Ishikawa (cell line): ENCODE results near the gene DAGLA.

Experiments
- CEBPB ChIP-seq: IDR thresholded peaks from 2 replicates; pipeline ENCODE4 v1.6.1; 2012
- EP300 ChIP-seq: IDR thresholded peaks from 2 replicates; pipeline ENCODE4 v1.6.1; 2012; ENCODE audit warnings: borderline replicate concordance
- NFIC ChIP-seq: IDR thresholded peaks from 2 replicates; pipeline ENCODE4 v1.6.1; 2012
- TAF1 ChIP-seq: IDR thresholded peaks from 2 replicates; pipeline ENCODE4 v1.6.1; 2012; ENCODE audit warnings: low read depth, mild to moderate bottlenecking
- YY1 ChIP-seq: IDR thresholded peaks from 2 replicates; pipeline ENCODE4 v1.6.1; 2012; ENCODE audit warnings: low read depth
- TF ChIP-seq, protein P1 (sequence below): IDR thresholded peaks from 2 replicates; pipeline ENCODE4 v1.6.1; 2012
- TF ChIP-seq, protein P2 (sequence below): IDR thresholded peaks from 2 replicates; pipeline ENCODE4 v1.6.1; 2012; ENCODE audit warnings: low read depth, mild to moderate bottlenecking
- TF ChIP-seq, protein P3 (sequence below): IDR thresholded peaks from 2 replicates; pipeline ENCODE4 v1.6.1; 2012

DNA sequence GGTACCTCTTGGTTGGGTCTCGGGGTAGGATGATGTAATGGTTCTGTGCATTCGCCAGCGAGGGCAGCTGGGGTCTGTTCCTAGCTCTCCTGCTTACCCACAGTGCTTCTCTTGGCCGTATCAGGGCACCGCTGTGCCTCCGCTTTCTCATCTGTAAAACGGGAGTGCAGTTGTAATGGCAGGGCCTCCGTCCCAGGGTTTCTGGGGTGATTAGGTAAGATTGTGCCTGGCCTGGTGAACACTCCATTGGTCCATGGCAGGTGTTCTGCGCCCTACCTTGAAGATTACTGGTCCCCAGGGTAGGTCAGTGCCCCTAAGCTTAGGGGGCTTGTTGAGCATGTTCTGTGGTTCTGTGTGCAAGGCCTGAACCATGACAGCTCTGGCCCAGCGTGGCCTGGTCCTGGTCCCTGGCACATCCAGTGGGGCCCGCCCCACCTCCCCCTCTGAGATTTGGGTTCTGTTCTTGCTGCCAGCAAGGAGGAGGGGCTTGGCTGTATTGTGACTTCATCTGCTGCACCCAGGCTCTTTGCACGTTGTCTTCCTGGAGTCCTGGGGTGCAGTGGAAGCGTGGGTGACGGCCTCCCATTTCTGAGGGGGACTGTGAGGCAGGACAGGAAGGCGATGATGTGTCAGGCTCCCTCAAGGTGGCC is 77.1 kb downstream of the DAGLA start:
- TF ChIP-seq, protein P1, sequence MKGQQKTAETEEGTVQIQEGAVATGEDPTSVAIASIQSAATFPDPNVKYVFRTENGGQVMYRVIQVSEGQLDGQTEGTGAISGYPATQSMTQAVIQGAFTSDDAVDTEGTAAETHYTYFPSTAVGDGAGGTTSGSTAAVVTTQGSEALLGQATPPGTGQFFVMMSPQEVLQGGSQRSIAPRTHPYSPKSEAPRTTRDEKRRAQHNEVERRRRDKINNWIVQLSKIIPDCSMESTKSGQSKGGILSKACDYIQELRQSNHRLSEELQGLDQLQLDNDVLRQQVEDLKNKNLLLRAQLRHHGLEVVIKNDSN = no peak
- no peak for TF ChIP-seq NFIC
- TF ChIP-seq CEBPB = no peak
- TF ChIP-seq, protein P2, sequence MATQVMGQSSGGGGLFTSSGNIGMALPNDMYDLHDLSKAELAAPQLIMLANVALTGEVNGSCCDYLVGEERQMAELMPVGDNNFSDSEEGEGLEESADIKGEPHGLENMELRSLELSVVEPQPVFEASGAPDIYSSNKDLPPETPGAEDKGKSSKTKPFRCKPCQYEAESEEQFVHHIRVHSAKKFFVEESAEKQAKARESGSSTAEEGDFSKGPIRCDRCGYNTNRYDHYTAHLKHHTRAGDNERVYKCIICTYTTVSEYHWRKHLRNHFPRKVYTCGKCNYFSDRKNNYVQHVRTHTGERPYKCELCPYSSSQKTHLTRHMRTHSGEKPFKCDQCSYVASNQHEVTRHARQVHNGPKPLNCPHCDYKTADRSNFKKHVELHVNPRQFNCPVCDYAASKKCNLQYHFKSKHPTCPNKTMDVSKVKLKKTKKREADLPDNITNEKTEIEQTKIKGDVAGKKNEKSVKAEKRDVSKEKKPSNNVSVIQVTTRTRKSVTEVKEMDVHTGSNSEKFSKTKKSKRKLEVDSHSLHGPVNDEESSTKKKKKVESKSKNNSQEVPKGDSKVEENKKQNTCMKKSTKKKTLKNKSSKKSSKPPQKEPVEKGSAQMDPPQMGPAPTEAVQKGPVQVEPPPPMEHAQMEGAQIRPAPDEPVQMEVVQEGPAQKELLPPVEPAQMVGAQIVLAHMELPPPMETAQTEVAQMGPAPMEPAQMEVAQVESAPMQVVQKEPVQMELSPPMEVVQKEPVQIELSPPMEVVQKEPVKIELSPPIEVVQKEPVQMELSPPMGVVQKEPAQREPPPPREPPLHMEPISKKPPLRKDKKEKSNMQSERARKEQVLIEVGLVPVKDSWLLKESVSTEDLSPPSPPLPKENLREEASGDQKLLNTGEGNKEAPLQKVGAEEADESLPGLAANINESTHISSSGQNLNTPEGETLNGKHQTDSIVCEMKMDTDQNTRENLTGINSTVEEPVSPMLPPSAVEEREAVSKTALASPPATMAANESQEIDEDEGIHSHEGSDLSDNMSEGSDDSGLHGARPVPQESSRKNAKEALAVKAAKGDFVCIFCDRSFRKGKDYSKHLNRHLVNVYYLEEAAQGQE = no peak
- no peak for TF ChIP-seq TAF1
- TF ChIP-seq, protein P3, sequence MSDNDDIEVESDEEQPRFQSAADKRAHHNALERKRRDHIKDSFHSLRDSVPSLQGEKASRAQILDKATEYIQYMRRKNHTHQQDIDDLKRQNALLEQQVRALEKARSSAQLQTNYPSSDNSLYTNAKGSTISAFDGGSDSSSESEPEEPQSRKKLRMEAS = no peak
- no peak for TF ChIP-seq YY1
- no peak for TF ChIP-seq EP300
